GOT3 (cell line): ENCODE data around the gene RRP1.
"Not testable (repeated sequence)": the region's sequence is repeated elsewhere in the genome, so short reads cannot be mapped to it uniquely, and the experiment has no call there.

Experiments
- DNase-seq: peaks from one replicate; lab custom pipeline; 2025; ENCODE audit warnings: mixed read lengths; lab: John Stamatoyannopoulos, UW

RRP1 gene

DNA sequence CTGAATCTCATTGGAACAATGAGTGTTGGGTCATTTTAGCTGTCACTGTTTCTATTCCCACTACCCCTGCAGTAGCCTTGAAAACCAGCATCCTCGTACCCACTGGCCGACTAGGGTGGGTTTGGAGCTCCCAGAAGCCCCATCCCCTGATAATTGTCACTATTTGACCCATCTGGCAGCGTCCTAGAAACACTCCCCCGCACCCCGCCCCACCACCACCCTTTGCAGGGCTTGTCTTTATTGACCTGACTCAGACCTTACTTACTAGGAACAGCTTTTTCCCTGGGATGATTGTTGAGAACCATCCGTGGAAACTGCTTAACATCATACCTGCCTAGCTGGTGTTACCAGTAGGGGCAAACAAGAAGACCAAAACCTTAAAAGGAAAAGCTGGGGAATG, 47.2 kb downstream of the RRP1 start:
- DNase-seq = no peak

- no peak for DNase-seq
These were observed 50.9 kb downstream of the RRP1 start for GRCh38 chr21:43840259-43840658.

GRCh38 chr21:43842742-43843141, 53.4 kb downstream of the RRP1 start:
- no peak for DNase-seq

GRCh38 chr21:43844906-43845305, 55.5 kb downstream of the RRP1 start:
- not testable (repeated sequence) for DNase-seq

DNA sequence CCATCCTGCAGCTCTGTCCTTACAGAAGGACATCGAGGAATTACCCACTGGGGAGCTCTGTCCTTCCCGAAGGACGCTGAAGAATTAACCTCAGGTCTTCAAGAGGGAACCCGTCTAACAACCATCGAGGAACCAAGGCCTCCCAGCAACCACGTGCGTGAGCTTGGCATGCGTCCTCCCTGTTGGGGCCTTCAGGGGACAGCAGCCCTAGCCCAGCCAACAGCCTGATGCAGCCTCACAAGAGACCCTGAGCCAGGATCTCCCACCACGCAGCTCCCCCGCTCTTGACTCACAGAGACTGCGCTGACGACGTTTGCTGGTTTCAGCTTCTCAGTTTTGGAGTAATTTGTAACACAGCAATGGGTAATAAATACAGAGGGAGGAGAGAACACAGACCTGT, 56.0 kb downstream of the RRP1 start:
- no peak for DNase-seq

- DNase-seq = no peak
These were observed 57.1 kb downstream of the RRP1 start for GRCh38 chr21:43846430-43846829.

- no peak for DNase-seq
These were observed 57.9 kb downstream of the RRP1 start for GRCh38 chr21:43847301-43847700.

DNA sequence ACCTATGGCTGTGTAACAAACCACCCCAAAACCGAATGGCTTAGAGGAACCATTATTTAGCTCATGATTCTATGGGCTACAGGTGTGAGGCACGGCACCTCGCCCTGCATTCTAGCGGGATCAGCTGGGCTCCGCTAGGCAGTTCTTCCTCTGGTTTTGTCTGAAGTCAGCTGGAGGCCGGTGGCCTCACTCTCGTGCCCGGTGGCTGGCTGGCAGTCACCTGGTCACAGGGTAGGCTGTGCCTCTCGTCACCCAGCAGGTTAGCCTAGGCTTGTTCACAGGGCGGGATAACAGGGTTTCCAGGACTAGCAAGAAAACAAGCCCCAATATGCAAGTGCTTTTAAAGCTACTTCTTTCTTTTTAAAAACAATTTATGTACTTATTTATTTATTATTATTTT, 59.4 kb downstream of the RRP1 start:
- DNase-seq = no peak

- DNase-seq = no peak
These were observed 60.3 kb downstream of the RRP1 start for GRCh38 chr21:43849532-43850299.

- no peak for DNase-seq
These were observed 61.4 kb downstream of the RRP1 start for GRCh38 chr21:43850728-43851295.

GRCh38 chr21:43851593-43851992, 62.2 kb downstream of the RRP1 start:
- DNase-seq = no peak

DNA sequence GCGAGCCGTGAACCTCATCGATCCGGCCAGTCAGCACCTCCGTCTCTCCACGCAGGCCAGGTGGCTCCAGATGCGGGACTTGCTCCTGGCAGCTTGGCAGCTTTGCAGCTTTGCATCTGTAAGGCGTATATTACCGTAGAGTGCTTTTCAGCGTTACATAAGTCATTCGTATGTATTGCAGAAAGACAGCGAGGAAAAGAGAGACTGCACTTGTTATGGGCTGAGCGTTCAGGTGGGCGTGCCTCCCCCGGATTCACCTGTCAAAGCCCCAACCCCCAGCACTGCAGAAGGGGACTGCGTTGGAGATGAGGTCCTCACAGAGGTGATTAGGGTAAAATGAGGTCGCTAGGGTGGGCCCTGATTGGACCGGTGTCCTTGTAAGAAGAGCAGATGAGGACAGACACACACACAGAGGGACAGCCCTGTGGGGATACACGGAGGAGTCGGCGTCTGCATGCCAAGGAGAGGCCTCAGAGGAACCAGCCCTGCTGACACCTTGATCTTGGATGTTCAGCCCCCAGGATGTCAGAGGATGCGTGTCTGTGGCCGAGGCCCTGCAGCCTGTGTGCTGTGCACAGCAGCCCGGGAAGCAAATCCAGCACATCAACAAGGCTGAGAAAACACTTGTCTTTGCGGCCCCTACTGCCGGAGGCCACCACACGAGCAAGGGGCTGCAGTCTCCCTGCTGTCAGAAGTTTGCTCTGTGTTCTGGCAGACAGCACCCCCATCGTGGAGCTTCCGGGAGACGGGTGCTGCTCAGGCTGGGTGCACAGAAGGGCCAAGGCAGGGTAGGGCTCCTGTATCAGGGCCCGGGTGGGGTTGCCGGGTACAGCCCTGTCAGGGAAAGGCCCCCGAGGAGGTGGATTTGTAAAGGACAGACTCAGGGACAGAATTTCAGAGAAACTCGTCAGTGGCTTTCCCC, 64.7 kb downstream of the RRP1 start:
- DNase-seq = no peak
